Measurements from ENCODE around the gene XRCC1.
"Not testable (repeated sequence)": the region's sequence is repeated elsewhere in the genome, so short reads cannot be mapped to it uniquely, and the experiment has no call there.

Gene XRCC1

DNA sequence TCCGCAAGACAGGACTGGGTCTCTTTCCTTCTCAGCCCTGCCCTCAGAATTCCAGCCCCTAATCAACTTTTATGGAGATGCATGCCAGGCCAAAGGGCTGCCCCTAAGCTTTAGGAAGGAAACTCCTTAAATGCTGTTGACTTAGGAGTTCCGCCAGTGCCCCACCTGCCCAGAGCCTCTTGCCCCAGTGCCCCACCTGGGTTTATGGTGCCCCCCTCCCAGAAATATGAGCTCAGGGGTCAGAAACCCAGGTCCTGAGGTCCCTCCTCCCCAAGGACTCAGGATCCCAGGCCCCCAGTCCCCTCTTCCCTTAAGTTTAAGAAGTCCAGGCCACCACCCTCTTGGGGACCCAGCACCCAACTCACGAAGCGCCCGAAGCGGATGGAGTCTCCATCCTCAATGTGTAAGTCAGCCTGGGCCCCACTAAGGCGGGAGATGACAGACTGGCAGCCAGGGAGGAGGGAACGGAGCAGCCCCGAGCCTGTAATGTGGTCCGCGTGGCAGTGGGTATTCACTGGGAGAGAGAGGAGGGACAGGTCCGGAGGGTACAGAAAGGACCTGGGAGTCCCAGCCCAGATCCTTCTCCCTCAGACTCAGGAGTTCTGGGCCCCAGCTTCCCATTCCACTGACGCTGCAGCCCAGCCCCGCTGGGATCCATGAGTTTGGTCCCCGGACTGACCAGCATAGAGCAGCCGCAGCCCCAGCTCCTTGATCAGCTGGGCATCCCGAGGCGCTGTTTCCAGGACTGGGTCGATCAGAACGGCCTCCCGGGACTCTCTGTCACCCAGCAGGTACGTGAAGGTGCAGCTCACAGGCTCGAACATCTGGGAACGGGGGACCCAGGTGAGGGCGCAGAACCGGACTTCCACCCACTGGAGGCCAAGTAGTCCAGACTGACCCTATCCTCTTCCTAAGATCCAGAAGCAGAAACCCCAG is 49.2 kb downstream of the XRCC1 start:
- H3K27ac Mint-ChIP-seq, result peak overlapping the region; percentile 71 to 74
- ATAC-seq (replicated peaks) (peak; percentile 21), DNase-seq (no peak)
- no peaks in the 10 kb centered on the region for H3K27me3 Mint-ChIP-seq
- peak overlapping the region; percentile 79 to 93 for H3K4me3 Mint-ChIP-seq
- peaks cover 6% of the 10 kb centered on the region for H3K36me3 Mint-ChIP-seq (ENCODE audit: insufficient read depth)
- H3K9me3 Mint-ChIP-seq, result no peaks in the 10 kb centered on the region
- peaks cover 23 to 31% of the 10 kb centered on the region in 2 donors for H3K4me1 Mint-ChIP-seq (ENCODE audit: low read depth in 2 of 2)

DNA sequence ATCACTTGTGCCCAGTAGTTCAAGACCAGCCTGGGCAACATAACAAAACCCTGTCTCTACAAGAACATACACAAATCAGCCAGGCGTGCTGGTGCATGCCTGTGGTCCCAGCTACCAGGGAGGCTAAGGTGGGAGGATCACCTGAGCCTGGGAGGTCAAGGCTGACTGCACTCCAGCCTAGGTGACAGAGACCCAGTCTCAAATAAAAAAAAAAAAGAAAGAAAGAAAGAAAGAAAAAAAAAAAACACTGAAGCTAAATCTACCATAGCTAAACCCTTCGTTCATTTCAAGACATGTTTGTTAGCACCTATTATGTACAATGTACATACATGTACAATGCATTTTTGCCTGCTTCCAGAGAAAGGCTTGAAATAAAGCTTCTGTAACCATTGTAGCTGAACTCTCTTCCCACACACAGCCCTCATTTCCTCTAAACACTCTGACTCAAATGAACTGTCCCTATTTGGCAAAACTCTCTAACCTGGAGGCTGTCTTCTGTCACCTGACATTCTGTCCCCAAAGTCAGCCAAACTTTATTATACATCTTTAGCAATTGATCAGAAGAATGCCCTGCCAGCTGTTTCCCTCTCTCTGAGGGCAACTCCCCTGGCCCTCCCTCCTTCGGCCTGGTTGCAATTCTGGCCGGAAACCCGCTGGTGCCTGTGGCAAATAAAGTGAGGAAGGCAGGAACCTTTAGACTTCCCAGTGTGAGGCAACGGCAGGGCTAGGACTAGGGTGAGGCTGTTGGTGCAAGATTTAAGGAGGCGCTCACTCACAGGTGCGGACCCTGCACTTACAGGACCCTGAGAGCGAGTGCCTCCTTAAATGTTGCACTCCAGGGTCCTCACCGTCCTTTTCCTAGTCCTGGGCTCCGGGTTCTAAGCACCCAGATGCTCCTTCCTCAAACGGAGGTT is 50.1 kb downstream of the XRCC1 start:
- peak; percentile 62 for ATAC-seq (replicated peaks)

DNA sequence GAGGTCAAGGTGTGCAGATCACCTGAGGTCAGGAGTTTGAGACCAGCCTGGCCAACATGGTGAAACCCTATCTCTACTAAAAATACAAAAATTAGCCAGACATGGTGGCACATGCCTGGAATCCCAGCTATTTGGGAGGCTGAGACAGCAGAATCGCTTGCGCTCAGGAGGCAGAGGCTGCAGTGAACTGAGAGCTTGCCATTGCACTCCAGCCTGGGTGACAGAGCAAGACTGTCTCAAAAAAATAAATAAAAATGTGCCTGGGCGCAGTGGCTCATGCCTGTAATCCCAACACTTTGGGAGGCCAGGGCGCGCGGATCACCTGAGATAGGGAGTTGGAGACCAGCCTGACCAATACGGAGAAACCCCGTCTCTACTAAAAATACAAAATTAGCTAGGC is 51.6 kb downstream of the XRCC1 start:
- not testable (repeated sequence) for ATAC-seq (replicated peaks); H3K9me3 Mint-ChIP-seq; DNase-seq; H3K27ac Mint-ChIP-seq; H3K4me3 Mint-ChIP-seq; H3K27me3 Mint-ChIP-seq
- Mint-ChIP-seq H3K4me1 (ENCODE audit: low read depth in 2 of 2) (peaks cover 27 to 35% of the 10 kb centered on the region in 2 donors), H3K36me3 (ENCODE audit: insufficient read depth) (peaks cover 12% of the 10 kb centered on the region)

More for the DNA sequence above, 50.1 kb downstream of the XRCC1 start:
- Mint-ChIP-seq H3K27ac (peak overlapping the region; percentile 71 to 74), H3K4me3 (peak overlapping the region; percentile 79 to 93), H3K27me3 (no peaks in the 10 kb centered on the region), H3K36me3 (ENCODE audit: insufficient read depth) (peaks cover 11% of the 10 kb centered on the region), H3K9me3 (no peaks in the 10 kb centered on the region), H3K4me1 (ENCODE audit: low read depth in 2 of 2) (peaks cover 23 to 31% of the 10 kb centered on the region in 2 donors)
- peak in 1 of 3 experiments; percentile 7 for DNase-seq

DNA sequence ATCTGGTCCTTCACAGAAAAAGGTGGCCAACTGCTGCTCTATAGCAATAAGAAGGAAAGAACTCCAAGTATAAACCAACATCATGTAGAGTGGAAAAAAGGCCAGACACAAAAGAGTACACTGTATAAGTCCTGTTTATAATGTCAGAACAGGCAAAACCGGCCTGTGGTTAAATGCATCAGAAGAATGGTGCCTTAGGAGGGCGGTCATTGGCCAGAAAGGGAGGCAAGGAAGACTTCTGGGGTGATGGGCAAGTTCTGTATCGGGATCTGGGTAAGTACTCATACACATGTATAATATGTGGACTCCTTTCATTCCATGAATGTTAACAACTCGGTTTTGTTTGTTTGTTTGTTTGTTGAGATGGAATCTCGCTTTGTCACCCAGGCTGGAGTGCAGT is 52.4 kb downstream of the XRCC1 start:
- H3K9me3 Mint-ChIP-seq, result no peaks in the 10 kb centered on the region

DNA sequence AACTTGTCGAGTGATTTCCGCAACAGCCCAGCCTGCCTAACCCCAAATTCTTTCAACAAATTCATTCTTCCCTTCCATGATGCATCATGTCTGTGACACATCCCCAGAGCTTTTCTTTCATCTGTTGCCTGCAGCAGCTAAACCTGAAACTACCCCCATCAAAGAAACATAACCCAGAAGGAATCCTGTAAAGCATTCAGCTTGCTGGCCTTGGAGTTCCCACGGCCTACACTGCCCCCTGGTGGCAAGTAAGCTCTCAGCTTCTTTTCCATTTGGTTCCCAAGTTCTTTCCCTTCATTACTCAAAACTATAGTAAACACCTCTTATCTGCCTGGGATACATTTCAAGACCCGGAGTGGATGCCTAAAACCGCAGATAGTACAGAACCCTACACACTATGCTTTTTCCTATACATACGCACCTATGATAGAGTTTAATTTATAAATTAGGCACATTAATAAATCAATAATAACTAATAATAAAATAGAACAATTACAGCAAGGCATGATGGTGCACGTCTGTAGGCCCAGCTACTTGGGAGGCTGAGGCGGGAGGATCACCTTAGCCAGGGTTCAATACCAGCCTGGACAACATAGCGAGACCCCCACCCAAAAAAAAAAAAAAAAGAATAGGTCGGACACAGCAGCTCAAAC is 55.8 kb downstream of the XRCC1 start:
- DNase-seq (peak; percentile 73 to 75 (median 75)), ATAC-seq (replicated peaks) (peak; percentile 68)
- H3K27me3 Mint-ChIP-seq, result no peaks in the 10 kb centered on the region
- H3K4me3 Mint-ChIP-seq, result no peak overlapping the region
- peak overlapping the region in 1 of 2 donors; percentile 28 for H3K27ac Mint-ChIP-seq
- peaks cover 5 to 12% of the 10 kb centered on the region in 2 donors for H3K4me1 Mint-ChIP-seq (ENCODE audit: low read depth in 2 of 2)
- peaks cover 16% of the 10 kb centered on the region for H3K36me3 Mint-ChIP-seq (ENCODE audit: insufficient read depth)
- no peaks in the 10 kb centered on the region for H3K9me3 Mint-ChIP-seq

More for the DNA sequence above, 52.4 kb downstream of the XRCC1 start:
- ATAC-seq (replicated peaks) (no peak), DNase-seq (no peak)
- Mint-ChIP-seq H3K27me3 (no peaks in the 10 kb centered on the region), H3K27ac (no peak overlapping the region), H3K4me3 (no peak overlapping the region), H3K4me1 (ENCODE audit: low read depth in 2 of 2) (peaks cover 27 to 35% of the 10 kb centered on the region in 2 donors), H3K36me3 (ENCODE audit: insufficient read depth) (peaks cover 12% of the 10 kb centered on the region)

DNA sequence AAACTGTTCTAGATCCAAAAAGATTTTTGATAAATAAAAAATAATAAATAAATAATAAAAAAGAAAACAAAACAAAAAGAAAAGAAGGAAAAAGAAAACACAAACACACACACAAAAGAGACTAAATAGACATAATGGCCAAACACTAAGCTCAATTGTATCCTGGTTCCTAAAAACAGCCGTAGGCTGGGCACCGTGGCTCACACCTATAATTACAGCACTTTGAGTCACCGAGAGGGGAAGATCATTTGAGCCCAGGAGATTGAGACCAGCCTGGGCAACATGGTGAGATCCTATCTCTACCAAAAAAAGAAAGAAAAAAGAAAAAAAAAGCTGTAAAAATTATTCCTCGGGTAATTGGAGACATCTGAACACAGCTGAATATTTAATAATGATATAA is 57.3 kb downstream of the XRCC1 start:
- no peak for ATAC-seq (replicated peaks)
- Mint-ChIP-seq H3K9me3 (no peaks in the 10 kb centered on the region), H3K4me1 (ENCODE audit: low read depth in 2 of 2) (peaks cover 4 to 9% of the 10 kb centered on the region in 2 donors), H3K36me3 (ENCODE audit: insufficient read depth) (peaks cover 22% of the 10 kb centered on the region), H3K4me3 (no peak overlapping the region), H3K27ac (peak overlapping the region in 1 of 2 donors; percentile 77), H3K27me3 (no peaks in the 10 kb centered on the region)
- DNase-seq, result no peak

DNA sequence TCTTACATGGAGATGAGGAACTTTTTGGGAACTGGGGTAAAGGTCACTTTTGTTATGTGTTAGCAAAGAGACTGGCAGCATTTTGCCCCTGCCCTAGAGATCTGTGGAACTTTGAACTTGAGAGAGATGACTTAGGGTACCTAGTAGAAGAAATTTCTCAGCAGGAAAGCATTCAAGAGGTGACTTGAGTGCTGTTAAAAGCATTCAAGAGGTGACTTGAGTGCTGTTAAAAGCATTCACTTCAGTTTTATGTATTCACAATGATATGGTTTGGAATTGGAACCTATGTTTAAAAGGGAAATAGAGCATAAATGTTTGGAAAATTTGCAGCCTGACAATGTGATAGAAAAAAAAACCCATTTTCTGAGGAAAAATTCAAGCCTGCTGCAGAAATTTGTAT is 62.9 kb downstream of the XRCC1 start:
- H3K4me1 Mint-ChIP-seq (ENCODE audit: low read depth in 2 of 2); H3K9me3 Mint-ChIP-seq; ATAC-seq (replicated peaks); H3K27me3 Mint-ChIP-seq; H3K4me3 Mint-ChIP-seq; DNase-seq: not testable (repeated sequence)
- Mint-ChIP-seq H3K27ac (peak overlapping the region in 1 of 2 donors; percentile 77), H3K36me3 (ENCODE audit: insufficient read depth) (peaks cover 33% of the 10 kb centered on the region)

DNA sequence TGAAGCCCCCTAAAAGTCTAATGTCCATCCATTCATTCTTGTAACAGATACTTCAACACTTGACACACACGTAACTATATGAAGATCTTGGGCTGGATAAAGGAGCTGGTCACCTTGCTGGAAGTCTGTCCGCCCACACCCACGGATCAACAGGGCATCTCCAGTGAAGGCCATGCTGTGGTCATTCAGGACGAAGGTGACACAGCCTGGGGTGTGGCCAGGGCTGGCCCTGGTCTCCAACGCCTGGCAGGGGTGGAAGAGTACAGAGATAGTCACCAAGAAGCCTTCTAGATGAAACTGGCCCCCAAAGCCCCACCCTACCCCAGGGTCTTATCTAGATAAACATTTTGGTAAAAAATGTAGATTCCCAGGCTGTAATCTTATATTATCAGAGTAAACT is 64.0 kb downstream of the XRCC1 start:
- no peak overlapping the region for H3K4me3 Mint-ChIP-seq
- no peaks in the 10 kb centered on the region for H3K27me3 Mint-ChIP-seq
- DNase-seq (no peak), ATAC-seq (replicated peaks) (no peak)
- H3K4me1 Mint-ChIP-seq (ENCODE audit: low read depth in 2 of 2), result peaks cover 0 to 1% of the 10 kb centered on the region in 2 donors
- H3K36me3 Mint-ChIP-seq (ENCODE audit: insufficient read depth), result peaks cover 29% of the 10 kb centered on the region
- no peaks in the 10 kb centered on the region for H3K9me3 Mint-ChIP-seq
- peak overlapping the region in 1 of 2 donors; percentile 49 for H3K27ac Mint-ChIP-seq

DNA sequence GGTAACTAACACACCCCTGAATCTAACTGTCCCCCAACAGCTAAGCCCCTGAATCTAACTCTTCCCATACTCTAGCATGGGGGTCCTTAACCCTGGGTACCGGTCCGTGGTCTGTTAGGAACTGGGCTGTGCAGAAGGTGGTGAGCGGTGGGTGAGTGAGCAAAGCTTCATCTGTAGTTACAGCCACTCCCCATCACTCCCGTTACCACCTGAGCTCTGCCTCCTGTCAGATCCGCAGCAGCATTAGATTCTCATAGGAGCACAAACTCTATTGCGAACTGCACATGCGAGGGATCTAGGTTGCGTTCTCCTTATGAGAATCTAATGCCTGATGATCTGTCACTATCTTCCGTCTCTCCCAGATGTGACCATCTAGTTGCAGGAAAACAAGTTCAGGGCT is 64.6 kb downstream of the XRCC1 start:
- no peak overlapping the region for H3K4me3 Mint-ChIP-seq
- H3K4me1 Mint-ChIP-seq (ENCODE audit: low read depth in 2 of 2), result peaks cover 0 to 1% of the 10 kb centered on the region in 2 donors
- peaks cover 32% of the 10 kb centered on the region for H3K36me3 Mint-ChIP-seq (ENCODE audit: insufficient read depth)
- no peaks in the 10 kb centered on the region for H3K27me3 Mint-ChIP-seq
- DNase-seq (no peak), ATAC-seq (replicated peaks) (no peak)
- no peaks in the 10 kb centered on the region for H3K9me3 Mint-ChIP-seq
- H3K27ac Mint-ChIP-seq, result peak overlapping the region; percentile 49

DNA sequence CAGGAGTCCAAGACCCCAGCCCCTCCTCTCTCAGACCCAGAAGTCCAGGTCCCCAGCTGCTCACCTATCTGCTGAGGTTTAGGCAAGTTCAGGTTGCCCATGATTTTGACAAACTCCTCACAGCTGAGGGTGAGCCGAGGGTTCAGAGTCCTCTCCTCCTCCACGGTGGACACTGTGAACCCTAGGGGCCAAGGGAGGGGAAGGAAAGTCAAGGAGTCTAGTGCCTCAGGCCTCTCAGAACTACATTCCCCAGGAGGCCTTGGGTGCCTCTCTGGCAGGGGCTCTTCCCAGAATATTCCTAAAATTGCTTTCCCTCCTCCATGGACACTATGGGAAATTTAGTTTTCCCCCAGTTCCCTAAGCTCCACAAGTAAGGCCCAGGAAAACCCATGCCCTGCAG is 67.4 kb downstream of the XRCC1 start:
- DNase-seq (no peak), ATAC-seq (replicated peaks) (no peak)
- Mint-ChIP-seq H3K27ac (peak overlapping the region in 1 of 2 donors; percentile 62), H3K4me1 (ENCODE audit: low read depth in 2 of 2) (peaks cover 15 to 18% of the 10 kb centered on the region in 2 donors), H3K9me3 (no peaks in the 10 kb centered on the region), H3K4me3 (no peak overlapping the region), H3K36me3 (ENCODE audit: insufficient read depth) (peaks cover 28% of the 10 kb centered on the region), H3K27me3 (no peaks in the 10 kb centered on the region)

DNA sequence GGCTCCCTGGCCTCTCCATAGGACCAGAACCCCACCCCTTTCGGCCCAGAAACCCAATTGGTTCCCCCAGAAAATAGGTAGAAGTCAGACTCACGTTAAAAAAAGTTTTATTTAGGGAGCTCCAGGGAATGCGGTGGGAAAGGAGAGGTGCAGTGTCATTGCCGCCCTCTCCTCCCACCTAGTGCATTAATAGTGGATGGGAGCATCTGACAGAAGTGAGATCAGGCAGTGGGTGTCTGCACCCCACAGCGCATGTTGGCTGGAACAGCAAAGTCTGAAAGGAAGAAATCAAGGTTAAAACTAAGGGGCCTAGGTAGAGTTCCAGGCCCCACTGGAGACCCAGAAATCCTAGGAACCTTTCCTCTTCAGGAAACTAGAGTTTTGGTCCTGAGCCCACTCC is 68.7 kb downstream of the XRCC1 start:
- Mint-ChIP-seq H3K9me3 (no peaks in the 10 kb centered on the region), H3K4me3 (no peak overlapping the region), H3K36me3 (ENCODE audit: insufficient read depth) (peaks cover 23% of the 10 kb centered on the region), H3K27ac (peak overlapping the region; percentile 81 to 82), H3K4me1 (ENCODE audit: low read depth in 2 of 2) (peaks cover 18% of the 10 kb centered on the region in 2 donors), H3K27me3 (no peaks in the 10 kb centered on the region)
- no peak for ATAC-seq (replicated peaks)
- DNase-seq, result no peak

DNA sequence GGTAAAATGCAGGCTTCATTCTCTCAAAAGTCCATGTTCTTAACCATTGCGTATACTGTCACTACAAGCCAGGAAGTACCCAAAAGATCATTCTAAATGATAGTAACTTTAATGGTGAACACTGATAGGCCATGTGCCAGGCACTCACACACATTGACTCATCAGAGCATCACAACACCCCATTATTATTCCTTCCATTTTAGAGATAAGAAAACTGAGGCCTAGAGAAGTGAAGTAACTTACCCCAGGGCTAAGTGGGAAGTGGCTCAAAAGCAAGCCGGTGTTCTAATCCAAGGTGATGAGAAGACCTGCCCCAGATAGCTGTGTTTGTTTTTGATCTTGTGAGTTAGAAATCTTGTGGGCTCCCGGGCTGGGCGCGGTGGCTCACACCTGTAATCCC is 69.4 kb downstream of the XRCC1 start:
- DNase-seq (no peak), ATAC-seq (replicated peaks) (no peak)
- H3K27ac Mint-ChIP-seq, result peak overlapping the region; percentile 82 to 97
- H3K27me3 Mint-ChIP-seq, result no peaks in the 10 kb centered on the region
- peaks cover 26% of the 10 kb centered on the region for H3K36me3 Mint-ChIP-seq (ENCODE audit: insufficient read depth)
- peaks cover 18 to 22% of the 10 kb centered on the region in 2 donors for H3K4me1 Mint-ChIP-seq (ENCODE audit: low read depth in 2 of 2)
- peak overlapping the region; percentile 56 to 96 for H3K4me3 Mint-ChIP-seq
- no peaks in the 10 kb centered on the region for H3K9me3 Mint-ChIP-seq

DNA sequence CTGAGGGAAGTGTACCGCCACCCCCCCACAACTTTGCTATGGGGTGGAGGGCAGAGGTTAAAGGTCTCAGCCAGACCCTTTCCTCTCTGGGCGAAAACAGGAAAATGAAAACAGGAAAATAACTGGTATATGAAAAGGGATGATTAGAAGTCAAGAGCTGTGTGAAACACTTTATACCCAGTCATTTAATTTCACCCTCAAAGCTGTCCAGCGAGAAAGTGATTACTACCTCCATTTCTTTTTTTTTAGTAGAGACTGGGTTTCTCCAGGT is 70.2 kb downstream of the XRCC1 start:
- H3K27me3 Mint-ChIP-seq, result no peaks in the 10 kb centered on the region
- DNase-seq, result no peak
- peaks cover 20% of the 10 kb centered on the region for H3K36me3 Mint-ChIP-seq (ENCODE audit: insufficient read depth)
- H3K4me3 Mint-ChIP-seq, result peak overlapping the region; percentile 96 to 97
- H3K4me1 Mint-ChIP-seq (ENCODE audit: low read depth in 2 of 2), result peaks cover 18 to 25% of the 10 kb centered on the region in 2 donors
- H3K9me3 Mint-ChIP-seq, result no peaks in the 10 kb centered on the region
- peak overlapping the region; percentile 82 to 97 for H3K27ac Mint-ChIP-seq
- no peak for ATAC-seq (replicated peaks)

All from effector memory CD8-positive, alpha-beta T cell (primary cell).